Fibroblast of lung (primary cell): ENCODE data around the gene PALS2. TPM values are rescaled to one million over a fixed set of nuclear protein-coding genes. Genes with fewer than 3 reads are reported as not detected.
A peak's percentile ranks its signal among the peaks of the same experiment; 100 is the strongest.

Source experiments
- DNase-seq, 2 donors: peaks; one replicate each; pipeline versions ENCODE4 v3.0.0 to v3.0.0-alpha.2; 2010; ENCODE audit warnings: low read depth in 2 of 2
- H2AFZ ChIP-seq: 2 replicates; pipeline ENCODE4 v1.5.1; 2012; ENCODE audit warnings: low read length, control low read depth, inconsistent platforms
- H3K27ac ChIP-seq: 2 replicates; pipeline ENCODE4 v1.5.1; 2011; ENCODE audit warnings: low read length, control low read depth; ENCODE audit not compliant: insufficient read depth
- H3K27me3 ChIP-seq: 2 replicates; pipeline ENCODE4 v1.5.1; 2011; ENCODE audit warnings: mild to moderate bottlenecking, low read length; ENCODE audit not compliant: control insufficient read depth, insufficient read depth
- H3K36me3 ChIP-seq: 2 replicates; pipeline ENCODE4 v1.5.1; 2011; ENCODE audit warnings: low read length; ENCODE audit not compliant: control insufficient read depth, insufficient read depth
- H3K4me1 ChIP-seq: 2 replicates; pipeline ENCODE4 v1.5.1; 2011; ENCODE audit warnings: low read length; ENCODE audit not compliant: control insufficient read depth, insufficient read depth; ENCODE audit errors: extremely low read depth
- H3K4me2 ChIP-seq: 2 replicates; pipeline ENCODE4 v1.5.1; 2011; ENCODE audit warnings: low read length, control low read depth; ENCODE audit not compliant: insufficient read depth; ENCODE audit errors: extremely low read depth
- H3K4me3 ChIP-seq, 4 experiments: fragments of 200-600 bp in 1 of 4; sonication (generic) in 1 of 4; replicated peaks in 1 of 4; 2 replicates each; pipeline ENCODE4 v1.5.1; 2011 to 2016; ENCODE audit warnings: low read length in 4 of 4, low read depth in 3 of 4, mild to moderate bottlenecking in 3 of 4, control low read depth in 2 of 4, inconsistent platforms in 1 of 4, mixed read lengths in 1 of 4; ENCODE audit not compliant: insufficient read depth in 1 of 4; ENCODE audit errors: control extremely low read depth in 1 of 4
- H3K79me2 ChIP-seq: 2 replicates; pipeline ENCODE4 v1.5.1; 2012; ENCODE audit warnings: mild to moderate bottlenecking, low read length, inconsistent platforms; ENCODE audit not compliant: control insufficient read depth, insufficient read depth
- H3K9ac ChIP-seq: 2 replicates; pipeline ENCODE4 v1.5.1; 2011; ENCODE audit warnings: mild to moderate bottlenecking, low read length, control low read depth; ENCODE audit not compliant: insufficient read depth
- H3K9me3 ChIP-seq: 2 replicates; pipeline ENCODE4 v1.5.1; 2012; ENCODE audit warnings: low read depth, low read length; ENCODE audit not compliant: control insufficient read depth, insufficient read depth
- H4K20me1 ChIP-seq: 2 replicates; pipeline ENCODE4 v1.5.1; 2011; ENCODE audit warnings: low read length; ENCODE audit not compliant: control insufficient read depth, insufficient read depth; ENCODE audit errors: extremely low read depth
- CTCF ChIP-seq, 2 donors: IDR thresholded peaks in 1 of 2; conservative IDR thresholded peaks in 1 of 2; 1 replicate in 1 of 2; 2 replicates in 1 of 2; pipeline ENCODE4 v1.5.1; 2011 to 2012; ENCODE audit warnings: low read length in 2 of 2, control low read depth in 1 of 2, inconsistent platforms in 1 of 2, low read depth in 1 of 2, mild to moderate bottlenecking in 1 of 2
- EZH2 ChIP-seq: IDR thresholded peaks from 2 replicates; pipeline ENCODE4 v1.5.1; 2012; ENCODE audit warnings: low read length, control low read depth, mild to moderate bottlenecking; ENCODE audit errors: missing control alignments
- polyA plus RNA-seq, 2 donors: library from polyadenylated mRNA; depleted of rRNA in 1 of 2; stranded (reverse) in 1 of 2; unstranded in 1 of 2; fragments of >200 nt; gene quantifications; 2 replicates each; pipeline ENCODE4 v1.2.1, GENCODE V29; 2011 to 2012; ENCODE audit warnings: missing spikeins in 1 of 2
- total RNA-seq: library from RNA; depleted of rRNA; stranded (reverse); fragments of >200 nt; gene quantifications from 2 replicates; pipeline ENCODE4 v1.2.1, GENCODE V29; 2014

Gene PALS2
- total and polyA plus RNA-seq, 2 donors (not counting 1 experiment from before 2014, with no cell fraction given), result 12.0 to 18.5 TPM

- Histone ChIP-seq H3K36me3 (no peaks in the 10 kb centered on the region), H3K27ac (no peak overlapping the region), H3K4me3 (no peak overlapping the region), H3K4me1 (no peaks in the 10 kb centered on the region), H4K20me1 (no peaks in the 10 kb centered on the region), H3K79me2 (no peaks in the 10 kb centered on the region), H3K9me3 (no peaks in the 10 kb centered on the region), H2AFZ (no peak overlapping the region), H3K9ac (no peak overlapping the region), H3K27me3 (no peaks in the 10 kb centered on the region), H3K4me2 (no peak overlapping the region)
- peak in 1 of 2 donors; percentile 15 for DNase-seq
- TF ChIP-seq EZH2 (no peak), CTCF (conservative IDR thresholded peaks at IDR 0.05 in 1 of 2, IDR thresholded peaks at IDR 0.05 in 1 of 2; ENCODE audit: low read depth in 1 of 2, low read length in 2 of 2) (peak; percentile 25 to 36)
Observed at GRCh38 chr7:24587853-24588252, 14.6 kb downstream of the PALS2 start.

- Histone ChIP-seq H3K9me3 (no peaks in the 10 kb centered on the region), H3K27me3 (no peaks in the 10 kb centered on the region), H3K79me2 (peaks cover 1% of the 10 kb centered on the region), H3K4me2 (no peak overlapping the region), H2AFZ (no peak overlapping the region), H3K36me3 (no peaks in the 10 kb centered on the region), H3K27ac (no peak overlapping the region), H3K9ac (no peak overlapping the region), H4K20me1 (no peaks in the 10 kb centered on the region), H3K4me3 (no peak overlapping the region), H3K4me1 (no peaks in the 10 kb centered on the region)
- peak in 1 of 2 donors; percentile 14 for TF ChIP-seq CTCF (conservative IDR thresholded peaks at IDR 0.05 in 1 of 2, IDR thresholded peaks at IDR 0.05 in 1 of 2; ENCODE audit: low read depth in 1 of 2, low read length in 2 of 2)
- TF ChIP-seq EZH2, result no peak
- no peak for DNase-seq
Observed at GRCh38 chr7:24591152-24591551, 17.9 kb downstream of the PALS2 start.

- no peak for DNase-seq
- Histone ChIP-seq H2AFZ (no peak overlapping the region), H3K9me3 (no peaks in the 10 kb centered on the region), H3K36me3 (no peaks in the 10 kb centered on the region), H3K4me3 (peak overlapping the region in 2 of 4 experiments; percentile 16 to 18), H3K27me3 (no peaks in the 10 kb centered on the region), H4K20me1 (no peaks in the 10 kb centered on the region), H3K27ac (no peak overlapping the region), H3K4me2 (peak overlapping the region; percentile 40), H3K79me2 (peaks cover 1% of the 10 kb centered on the region), H3K9ac (no peak overlapping the region), H3K4me1 (no peaks in the 10 kb centered on the region)
- TF ChIP-seq EZH2, result no peak
- TF ChIP-seq CTCF (conservative IDR thresholded peaks at IDR 0.05 in 1 of 2, IDR thresholded peaks at IDR 0.05 in 1 of 2; ENCODE audit: low read depth in 1 of 2, low read length in 2 of 2), result no peak
Observed at GRCh38 chr7:24595671-24596418, 22.6 kb downstream of the PALS2 start.
